HG02759 (cell line): Measurements from ENCODE around the gene PKN3.
"Not testable (repeated sequence)": the region's sequence is repeated elsewhere in the genome, so short reads cannot be mapped to it uniquely, and the experiment has no call there.

ENCODE experiments used
- ATAC-seq: cut with Tn5 transposase; IDR thresholded peaks from one replicate; pipeline ENCODE4 v1.9.1; 2021; ENCODE audit warnings: mild to moderate bottlenecking, moderate library complexity; ENCODE audit not compliant: unreplicated experiment

The PKN3 gene

DNA sequence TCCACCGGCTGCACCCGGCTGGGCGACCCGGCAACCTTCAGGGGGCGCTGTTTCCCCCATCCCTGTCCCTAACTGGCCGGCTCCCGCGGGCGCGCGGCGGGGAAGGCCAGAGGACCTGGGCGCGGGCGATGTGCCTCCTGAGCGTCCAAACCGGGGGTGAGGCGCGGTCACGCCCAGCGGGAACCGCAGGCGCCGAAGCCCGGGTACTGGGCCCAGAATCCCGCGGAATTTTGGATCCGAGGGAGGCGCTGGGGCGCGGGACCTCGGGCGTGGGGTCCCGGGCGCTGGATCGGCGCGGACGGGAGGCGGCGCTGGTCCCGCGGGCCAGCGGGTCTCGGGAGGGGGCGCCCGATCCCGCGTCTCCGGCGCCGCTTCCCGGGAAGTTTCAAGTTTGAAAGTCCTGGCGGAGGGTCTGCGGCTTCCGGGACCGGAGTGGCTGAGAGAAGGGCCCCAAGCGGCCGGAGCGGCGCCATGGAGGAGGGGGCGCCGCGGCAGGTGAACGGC, at the start of gene PKN3:
TSS of gene PKN3 (plus strand) at position 59 of the 504 bp plus-strand sequence. CDS start at position 472, 413 bp downstream.
- ATAC-seq, result peak; percentile 87

DNA sequence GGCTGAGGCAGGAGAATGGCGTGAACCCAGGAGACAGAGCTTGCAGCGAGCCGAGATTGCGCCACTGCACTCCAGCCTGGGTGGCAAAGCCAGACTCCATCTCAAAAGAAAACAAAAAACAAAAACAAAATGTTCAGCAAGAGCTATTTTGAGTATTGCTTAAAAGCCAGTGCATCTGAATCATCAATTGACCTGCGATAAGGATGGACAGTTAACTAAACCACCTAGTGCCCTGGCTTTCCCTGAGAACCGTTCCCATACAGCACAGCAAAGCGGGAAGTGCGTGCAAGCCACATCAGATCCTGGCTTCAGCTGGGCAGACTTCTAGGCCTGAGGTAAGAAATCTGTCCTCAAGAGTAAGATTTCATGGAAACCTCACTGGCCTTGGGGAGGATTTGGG, 48.4 kb upstream of the PKN3 start:
- no peak for ATAC-seq

GRCh38 chr9:128654481-128654880, 47.8 kb upstream of the PKN3 start:
- no peak for ATAC-seq

- ATAC-seq, result peak; percentile 74
Observed at GRCh38 chr9:128656416-128657343, 45.6 kb upstream of the PKN3 start, which contains the start of gene DYNC2I2. TSS of gene DYNC2I2 (minus strand) at chr9:128656847. CDS start at chr9:128656726, 121 bp downstream.

GRCh38 chr9:128657344-128657704, 45.0 kb upstream of the PKN3 start:
- no peak for ATAC-seq

DNA sequence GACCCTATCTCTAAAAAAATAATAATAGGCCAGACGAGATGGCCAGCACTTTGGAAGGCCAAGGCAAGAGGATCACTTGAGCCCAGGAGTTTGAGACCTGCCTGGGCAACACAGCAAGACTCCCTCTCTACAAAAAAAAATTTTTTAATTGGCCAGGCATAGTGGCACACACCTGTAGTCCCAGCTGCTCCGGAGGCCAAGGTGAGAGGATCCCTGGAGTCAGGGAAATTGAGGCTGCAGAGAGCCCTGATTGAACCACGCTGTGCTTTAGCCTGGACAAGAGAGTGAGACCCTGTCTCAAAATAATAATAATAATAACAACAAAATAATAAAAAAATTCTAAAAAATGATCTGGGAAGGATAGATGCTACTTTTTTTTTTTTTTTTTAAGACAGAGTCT, 44.5 kb upstream of the PKN3 start:
- no peak for ATAC-seq

DNA sequence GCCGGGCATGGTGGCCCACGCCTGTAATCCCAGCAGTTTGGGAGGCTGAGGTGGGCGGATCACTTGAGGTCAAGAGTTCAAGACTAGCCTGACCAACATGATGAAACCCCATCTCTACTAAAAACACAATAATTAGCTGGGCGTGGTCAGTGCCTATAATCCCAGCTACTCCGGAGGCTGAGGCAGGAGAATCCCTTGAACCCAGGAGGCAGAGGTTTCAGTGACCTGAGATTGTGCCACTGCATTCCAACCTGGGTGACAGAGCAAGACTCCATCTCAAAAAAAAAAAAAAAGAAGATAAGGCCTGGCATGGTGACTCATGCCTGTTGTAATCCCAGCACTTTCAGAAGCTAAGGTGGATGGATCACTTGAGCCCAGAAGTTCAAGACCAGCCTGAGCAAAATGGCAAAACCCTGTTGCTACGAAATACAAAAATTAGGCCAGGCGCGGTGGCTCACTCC, 35.8 kb upstream of the PKN3 start:
- not testable (repeated sequence) for ATAC-seq

- ATAC-seq, result no peak
Observed at GRCh38 chr9:128669786-128670185, 32.5 kb upstream of the PKN3 start.

DNA sequence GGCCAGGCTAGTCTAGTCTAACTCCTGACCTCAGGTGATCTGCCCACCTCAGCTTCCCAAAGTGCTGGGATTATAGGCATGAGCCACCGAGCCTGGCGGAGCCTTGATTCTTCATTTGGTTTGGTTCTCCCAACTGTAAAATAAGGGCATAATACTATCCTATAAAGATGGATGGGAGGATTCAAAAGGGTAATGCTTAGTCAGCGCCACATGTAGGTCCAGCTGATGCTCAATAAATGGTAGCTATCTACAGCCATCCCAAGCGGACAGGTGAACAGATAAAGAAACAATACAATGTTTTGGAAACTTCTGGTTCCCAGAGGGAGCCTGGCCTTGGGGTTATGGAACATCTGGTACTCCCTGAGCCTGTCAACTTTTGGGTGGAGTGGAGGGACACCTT, 26.9 kb upstream of the PKN3 start:
- ATAC-seq, result no peak

GRCh38 chr9:128677794-128678193, 24.5 kb upstream of the PKN3 start:
- ATAC-seq, result no peak

DNA sequence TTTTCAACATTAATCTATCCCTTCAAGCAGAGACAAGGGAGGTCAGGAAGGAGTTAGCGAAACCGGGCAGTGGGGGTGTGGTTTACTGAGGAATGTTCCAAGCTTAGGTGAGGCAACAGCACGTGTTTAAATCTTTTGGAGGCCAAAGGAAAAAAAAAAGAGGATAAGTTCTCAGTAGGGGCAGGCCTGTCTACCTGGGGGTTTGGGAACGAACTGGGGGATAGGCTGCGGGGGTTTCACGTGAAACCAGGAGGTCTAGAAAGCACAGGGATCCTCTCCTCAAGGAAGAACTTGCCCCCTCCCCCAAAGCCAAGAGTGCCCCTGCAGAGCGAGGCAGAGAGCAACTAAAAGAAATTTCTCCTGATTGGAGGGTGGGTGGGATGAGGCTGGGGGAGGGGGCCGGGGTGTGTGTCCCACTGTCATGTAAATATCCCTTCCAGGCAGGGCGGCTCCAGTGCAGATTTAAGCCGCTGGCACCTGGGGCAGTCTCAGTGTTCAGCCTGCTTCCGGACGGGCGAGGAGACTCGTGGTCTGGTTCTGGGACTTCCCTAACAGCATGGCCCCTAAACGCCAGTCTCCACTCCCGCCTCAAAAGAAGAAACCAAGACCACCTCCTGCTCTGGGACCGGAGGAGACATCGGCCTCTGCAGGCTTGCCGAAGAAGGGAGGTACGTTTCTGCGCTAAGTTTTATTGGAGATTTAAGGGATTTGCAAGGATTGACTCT, 18.8 kb upstream of the PKN3 start:
- peak; percentile 28 for ATAC-seq

GRCh38 chr9:128684065-128684324, 18.3 kb upstream of the PKN3 start:
- no peak for ATAC-seq

DNA sequence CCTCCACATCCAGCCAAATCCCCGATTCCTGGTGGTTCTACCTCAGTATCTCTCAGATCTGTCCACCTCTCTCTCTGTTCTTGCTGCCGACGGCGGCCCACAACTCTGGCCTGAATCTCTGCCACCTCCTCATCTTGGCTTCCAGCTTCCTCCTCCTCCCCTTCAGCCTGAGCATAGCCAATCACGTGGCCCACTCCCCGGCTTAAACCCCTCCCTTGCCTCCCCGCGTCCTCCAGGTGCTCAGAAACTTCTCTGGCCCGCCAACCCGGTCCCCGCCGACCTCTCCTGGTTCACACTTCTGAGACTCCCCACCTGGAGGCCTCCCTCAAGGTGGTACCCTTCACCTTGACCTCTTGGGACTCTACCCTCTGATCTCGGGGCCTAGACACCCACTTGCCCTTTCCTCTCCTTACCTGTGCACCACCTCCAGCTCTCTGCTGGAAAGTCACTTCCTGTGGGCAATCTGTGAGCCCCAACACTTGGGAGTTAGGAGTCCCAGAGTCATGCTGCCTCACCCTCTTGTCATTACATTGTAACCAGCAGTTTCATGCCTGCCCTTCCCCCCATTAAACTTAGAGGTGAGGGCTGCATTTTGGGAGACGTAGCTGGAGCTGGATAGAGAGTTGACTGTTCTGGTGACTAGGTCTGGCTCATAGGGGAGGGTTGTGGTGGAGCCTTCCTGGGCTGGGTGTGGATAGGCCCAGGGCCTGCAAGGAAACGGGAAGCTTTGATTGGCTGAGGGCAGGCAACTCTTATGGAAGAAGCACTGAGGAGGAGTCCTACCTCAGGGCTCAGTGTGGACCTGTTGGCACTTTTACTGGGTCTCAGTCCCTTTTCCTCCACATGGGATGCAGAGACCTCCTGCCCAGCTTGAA, 17.7 kb upstream of the PKN3 start:
- peak; percentile 30 for ATAC-seq

DNA sequence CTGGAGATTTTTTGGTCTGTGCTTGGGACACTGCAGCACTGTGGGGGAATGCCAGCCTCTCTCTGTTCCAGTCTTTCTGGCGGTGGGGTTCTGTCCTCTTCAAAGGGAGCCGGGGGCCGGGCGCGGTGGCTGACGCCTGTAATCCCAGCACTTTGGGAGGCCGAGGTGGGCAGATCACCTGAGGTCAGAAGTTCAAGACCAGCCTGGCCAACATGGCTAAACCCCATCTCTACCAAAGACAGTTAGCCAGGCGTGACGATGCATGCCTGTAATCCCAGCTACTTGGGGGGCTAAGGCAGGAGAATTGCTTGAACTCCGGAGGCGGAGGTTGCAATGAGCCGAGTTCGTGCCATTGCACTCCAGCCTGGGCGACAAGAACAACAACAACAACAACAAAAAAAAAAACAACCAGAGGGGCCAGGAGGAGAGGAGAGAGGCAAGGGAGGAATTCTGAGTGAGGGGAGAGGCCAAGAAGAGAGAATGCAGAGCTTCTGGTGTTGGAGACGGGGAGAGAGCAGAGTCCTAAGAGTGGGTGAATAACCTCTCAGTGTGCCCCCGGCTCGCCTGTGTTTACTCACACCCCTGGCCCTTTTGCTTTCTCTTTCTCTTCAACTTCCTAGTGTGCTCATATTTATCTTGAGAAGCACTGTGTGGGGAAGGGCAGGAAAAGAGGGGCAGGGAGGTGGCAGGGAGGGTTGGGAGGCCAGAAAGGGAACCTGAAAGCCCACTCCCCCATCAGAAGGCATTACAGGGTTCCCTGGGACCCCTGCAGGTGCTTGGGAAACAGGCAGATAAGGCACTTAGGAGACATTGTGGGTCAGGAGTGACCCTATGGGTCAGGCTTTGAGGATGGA, 16.4 kb upstream of the PKN3 start:
- ATAC-seq, result no peak

DNA sequence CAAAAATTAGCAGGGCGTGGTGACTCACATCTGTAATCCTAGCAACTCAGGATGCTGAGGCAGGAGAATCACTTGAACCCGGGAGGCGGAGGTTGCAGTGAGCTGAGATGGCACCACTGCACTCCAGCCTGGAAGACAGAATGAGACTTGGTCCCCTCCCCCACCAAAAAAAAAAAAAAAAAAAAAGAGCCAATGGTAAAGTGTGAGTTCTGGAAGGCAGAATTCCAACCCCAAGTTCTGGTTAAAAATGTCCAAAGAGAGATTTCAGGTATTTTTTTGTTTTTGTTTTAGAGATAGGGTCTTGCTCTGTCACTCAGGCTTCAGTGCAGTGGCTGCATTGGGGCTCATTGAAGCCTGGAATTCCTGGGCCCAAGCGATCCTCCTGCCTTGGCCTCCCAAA, 14.8 kb upstream of the PKN3 start:
- ATAC-seq, result no peak

GRCh38 chr9:128688501-128689292, 13.6 kb upstream of the PKN3 start, which contains the start of gene SET:
TSS of gene SET (plus strand) at chr9:128689222. CDS start at chr9:128689583, 361 bp downstream.
- ATAC-seq, result peak; percentile 77

- peak; percentile 31 for ATAC-seq
Observed at GRCh38 chr9:128689293-128689774, 13.0 kb upstream of the PKN3 start.

DNA sequence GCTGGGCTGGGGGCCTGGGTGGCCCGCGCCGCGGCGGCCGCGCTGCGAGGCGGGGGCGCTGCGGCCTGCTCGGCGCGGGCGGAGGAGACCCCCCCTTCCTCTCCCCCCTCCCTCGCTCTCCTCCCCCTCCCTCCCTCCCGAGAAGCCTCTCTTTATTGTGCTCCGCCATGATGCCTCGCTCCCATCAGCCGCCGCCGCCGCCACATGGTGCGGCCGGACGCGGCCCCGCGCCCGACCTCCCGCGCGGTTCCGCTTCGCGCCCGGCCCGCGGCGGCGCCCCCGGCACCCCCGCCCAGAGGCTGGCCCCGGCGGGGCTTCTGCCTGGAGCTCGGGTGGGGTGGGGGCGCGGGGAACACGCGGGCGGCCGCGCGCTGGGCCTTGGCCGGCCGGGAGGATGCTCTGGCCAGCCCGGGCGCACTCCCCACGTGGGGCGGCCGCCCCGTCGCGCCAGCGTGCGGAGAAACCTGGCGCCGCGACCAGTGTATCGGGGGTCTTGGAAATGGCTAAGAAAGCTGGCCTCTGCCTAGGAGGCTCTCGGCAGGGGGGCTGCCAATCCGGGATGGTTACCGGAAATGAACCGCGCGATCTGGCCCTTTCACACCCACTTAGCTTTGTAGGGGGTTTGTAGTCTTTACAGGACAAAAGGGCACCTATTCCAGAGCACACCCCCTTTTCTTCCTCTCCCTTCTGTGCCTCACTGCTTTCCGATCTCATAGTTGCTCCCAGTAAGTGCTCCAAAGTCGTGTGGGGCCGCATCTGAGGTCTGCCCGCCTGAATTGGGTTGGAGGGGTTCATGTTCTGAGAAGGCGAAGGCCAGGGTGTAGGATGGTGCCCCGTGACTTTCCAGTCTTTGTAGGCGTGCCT, 12.3 kb upstream of the PKN3 start:
- ATAC-seq, result peak; percentile 3
